GM21423 (cell line): Measurements from ENCODE around the gene WDR35.

Source experiments
- ATAC-seq: cut with Tn5 transposase; IDR thresholded peaks from one replicate; pipeline ENCODE4 v1.9.1; 2021; ENCODE audit warnings: mild to moderate bottlenecking, moderate library complexity; ENCODE audit not compliant: unreplicated experiment

The WDR35 gene

GRCh38 chr2:19989667-19990415, at the start of gene WDR35:
WDR35 (minus strand) TSS chr2:19990105; CDS start chr2:19990015, 90 bp downstream.
- peak; percentile 94 for ATAC-seq

GRCh38 chr2:20037660-20038059, 47.8 kb upstream of the WDR35 start:
- ATAC-seq: no peak

GRCh38 chr2:20035955-20036666, 46.2 kb upstream of the WDR35 start:
- peak; percentile 63 for ATAC-seq

- no peak for ATAC-seq
Observed at GRCh38 chr2:20034821-20035220, 44.9 kb upstream of the WDR35 start.

GRCh38 chr2:20034218-20034617, 44.3 kb upstream of the WDR35 start:
- ATAC-seq: no peak

GRCh38 chr2:20033322-20033721, 43.4 kb upstream of the WDR35 start:
- ATAC-seq: no peak

- ATAC-seq: no peak
Observed at GRCh38 chr2:20030224-20030623, 40.3 kb upstream of the WDR35 start.

GRCh38 chr2:20027705-20028434, 38.0 kb upstream of the WDR35 start:
- no peak for ATAC-seq

- ATAC-seq: no peak
Observed at GRCh38 chr2:20027260-20027677, 37.4 kb upstream of the WDR35 start.

- no peak for ATAC-seq
Observed at GRCh38 chr2:20025065-20025786, 35.3 kb upstream of the WDR35 start.

GRCh38 chr2:20023688-20024087, 33.8 kb upstream of the WDR35 start:
- no peak for ATAC-seq

GRCh38 chr2:20021405-20022009, 31.6 kb upstream of the WDR35 start:
- ATAC-seq: no peak

GRCh38 chr2:20019747-20020146, 29.8 kb upstream of the WDR35 start:
- no peak for ATAC-seq

GRCh38 chr2:20018601-20019152, 28.8 kb upstream of the WDR35 start:
- ATAC-seq: no peak

- ATAC-seq: no peak
Observed at GRCh38 chr2:20016346-20016745, 26.4 kb upstream of the WDR35 start.

GRCh38 chr2:20015482-20016083, 25.7 kb upstream of the WDR35 start:
- ATAC-seq: no peak

GRCh38 chr2:20013126-20013849, 23.4 kb upstream of the WDR35 start:
- no peak for ATAC-seq

GRCh38 chr2:20012282-20013125, 22.6 kb upstream of the WDR35 start, which contains the start of gene MATN3:
MATN3 (minus strand) TSS chr2:20012668; CDS start chr2:20012631, 37 bp downstream.
- no peak for ATAC-seq

GRCh38 chr2:20012032-20012281, 22.1 kb upstream of the WDR35 start:
- no peak for ATAC-seq
